SK-N-SH (cell line): ENCODE measurements around the gene P2RY6. TPM values are rescaled to one million over a fixed set of nuclear protein-coding genes. Genes with fewer than 3 reads are reported as not detected.

Source experiments
- CTCF ChIA-PET: fragments of 300-600, 350-600 bp; formaldehyde crosslinking; extraction: SDS; loops from one replicate; lab custom pipeline; 2021; lab: Yijun Ruan, JAX
- POLR2A ChIA-PET: fragments of 350-600 bp; sonication (Branson Sonifier 250); formaldehyde crosslinking; extraction: SDS; loops from one replicate; lab custom pipeline; 2020; ENCODE audit warnings: antibody characterized with exemption, inconsistent platforms; lab: Yijun Ruan, JAX
- DNase-seq: peaks from one replicate; pipeline ENCODE4 v3.0.0; 2012
- H2AFZ ChIP-seq: fragments of 200-600 bp; sonication (generic); 2 replicates; pipeline ENCODE4 v1.8.1; 2016; ENCODE audit warnings: antibody characterized with exemption, mild to moderate bottlenecking, low read depth
- H3F3A ChIP-seq: fragments of 200-600 bp; sonication (generic); replicated peaks from 2 replicates; pipeline ENCODE3; 2016; ENCODE audit warnings: antibody characterized with exemption, mild to moderate bottlenecking; ENCODE audit not compliant: insufficient read depth
- H3K27ac ChIP-seq, 2 experiments: fragments of 200-500 bp in 1 of 2; fragments of 200-600 bp in 1 of 2; sonication (Bioruptor generic) in 1 of 2; sonication (generic), shearing (Covaris generic) in 1 of 2; 2 replicates each; pipeline versions ENCODE4 v1.5.1 to v1.6.1; 2014 to 2016; ENCODE audit warnings: low read depth in 2 of 2, inconsistent platforms in 1 of 2, low read length in 1 of 2, mild to moderate bottlenecking in 1 of 2, mixed read lengths in 1 of 2
- H3K27me3 ChIP-seq: fragments of 200-600 bp; sonication (generic), shearing (Covaris generic); 2 replicates; pipeline ENCODE4 v1.6.1; 2016; ENCODE audit warnings: mixed run types; ENCODE audit not compliant: insufficient read depth
- H3K36me3 ChIP-seq, 2 experiments: fragments of 200-500 bp in 1 of 2; fragments of 200-600 bp in 1 of 2; sonication (Bioruptor generic) in 1 of 2; sonication (generic) in 1 of 2; replicated peaks in 1 of 2; 2 replicates each; pipeline versions ENCODE3 to v1.5.1; 2014 to 2016; ENCODE audit warnings: low read length in 1 of 2, mild to moderate bottlenecking in 1 of 2; ENCODE audit not compliant: insufficient read depth in 2 of 2, control insufficient read depth in 1 of 2
- H3K4me1 ChIP-seq, 2 experiments: fragments of 200-500 bp in 1 of 2; fragments of 200-600 bp in 1 of 2; sonication (Bioruptor generic) in 1 of 2; sonication (generic), shearing (Covaris generic) in 1 of 2; 2 replicates each; pipeline versions ENCODE4 v1.5.1 to v1.6.1; 2014 to 2016; ENCODE audit warnings: low read depth in 1 of 2, low read length in 1 of 2, mixed run types in 1 of 2; ENCODE audit not compliant: insufficient read depth in 2 of 2, control insufficient read depth in 1 of 2
- H3K4me2 ChIP-seq: fragments of 200-600 bp; sonication (generic), shearing (Covaris generic); 2 replicates; pipeline ENCODE4 v1.6.1; 2017; ENCODE audit warnings: mixed run types
- H3K4me3 ChIP-seq, 2 experiments: fragments of 200-500 bp in 1 of 2; fragments of 200-600 bp in 1 of 2; sonication (Bioruptor generic) in 1 of 2; sonication (generic), shearing (Covaris generic) in 1 of 2; 2 replicates each; pipeline versions ENCODE4 v1.5.1 to v1.8.1; 2014 to 2016; ENCODE audit warnings: low read depth in 2 of 2, inconsistent platforms in 1 of 2, low read length in 1 of 2, mild to moderate bottlenecking in 1 of 2, mixed read lengths in 1 of 2, moderate library complexity in 1 of 2
- H3K79me2 ChIP-seq: fragments of 200-600 bp; sonication (generic); 2 replicates; pipeline ENCODE4 v1.8.1; 2017; ENCODE audit warnings: mild to moderate bottlenecking; ENCODE audit not compliant: insufficient read depth
- H3K9ac ChIP-seq: fragments of 200-600 bp; sonication (generic); 2 replicates; pipeline ENCODE4 v1.6.1; 2017; ENCODE audit warnings: mixed run types
- H3K9me2 ChIP-seq: fragments of 200-600 bp; sonication (generic); 2 replicates; pipeline ENCODE4 v1.6.1; 2017; ENCODE audit warnings: mixed run types
- H3K9me3 ChIP-seq: fragments of 200-600 bp; sonication (generic); 2 replicates; pipeline ENCODE4 v1.6.1; 2017; ENCODE audit warnings: mixed run types, mild to moderate bottlenecking, moderate library complexity
- H4K20me1 ChIP-seq: fragments of 200-600 bp; sonication (generic); 2 replicates; pipeline ENCODE4 v1.6.1; 2017; ENCODE audit warnings: mild to moderate bottlenecking, mixed run types; ENCODE audit not compliant: insufficient read depth
- CTCF ChIP-seq: fragments of 200-600 bp; sonication (generic); IDR thresholded peaks from 2 replicates; pipeline ENCODE4 v1.6.1; 2017; ENCODE audit warnings: antibody characterized with exemption, mild to moderate bottlenecking, moderate library complexity
- EP300 ChIP-seq, 2 experiments: IDR thresholded peaks; 2 replicates each; pipeline versions ENCODE4 v1.4.0 to v1.6.1; 2012; ENCODE audit warnings: borderline replicate concordance in 1 of 2, low read depth in 1 of 2, low read length in 1 of 2
- JUND ChIP-seq: IDR thresholded peaks from 2 replicates; pipeline ENCODE4 v1.4.0; 2012
- MAX ChIP-seq: IDR thresholded peaks from 2 replicates; pipeline ENCODE4 v1.4.0; 2012; ENCODE audit warnings: low read depth
- POLR2AphosphoS5 ChIP-seq: IDR thresholded peaks from 2 replicates; pipeline ENCODE4 v1.6.1; 2012; ENCODE audit warnings: low read depth, low read length
- RAD21 ChIP-seq: IDR thresholded peaks from 2 replicates; pipeline ENCODE4 v1.6.1; 2012; ENCODE audit warnings: mild to moderate bottlenecking, low read length
- SMC3 ChIP-seq: IDR thresholded peaks from 2 replicates; pipeline ENCODE4 v1.6.1; 2012; ENCODE audit warnings: low read depth, low read length, improper control_type of control experiment
- TCF12 ChIP-seq: IDR thresholded peaks from 2 replicates; pipeline ENCODE4 v1.4.0; 2012
- USF2 ChIP-seq: fragments of 150-350 bp; IDR thresholded peaks from 2 replicates; pipeline ENCODE4 v1.6.1; 2017; ENCODE audit warnings: antibody characterized with exemption, low read length, low read depth, borderline replicate concordance
- YY1 ChIP-seq: IDR thresholded peaks from 2 replicates; pipeline ENCODE4 v1.4.0; 2012; ENCODE audit warnings: low read depth, mild to moderate bottlenecking
- WGBS: methylation state at CpG from one replicate; pipeline ENCODE4 v1.1.6; 2017; ENCODE audit warnings: low lambda C conversion rate; 5-methylcytosine and 5-hydroxymethylcytosine counted together
- polyA plus RNA-seq, 3 experiments: library from polyadenylated mRNA; depleted of rRNA; stranded (reverse); fragments of >200 nt; gene quantifications; 2 replicates each; pipeline ENCODE4 v1.2.3, GENCODE V29; 2012

The P2RY6 gene
- polyA plus RNA-seq, 1 of the 3 experiments (the other 2 are of a cell fraction), result 0.15 TPM

GRCh38 chr11:73236854-73237253, 35.3 kb upstream of the P2RY6 start:
- CTCF ChIA-PET, result interaction anchor here (0.6 to 11.6 kb wide), 21 partner anchors 12 to 517 kb away, joined by 3 to 283 read pairs (median 4); partner anchors contain the start of genes ARHGEF17, P2RY2 and P2RY6
- 50% methylated on average over 5 of the region's 6 CpGs for WGBS
- H3K27ac ChIP-seq, result no peak overlapping the region
- no peaks in the 10 kb centered on the region for H4K20me1 ChIP-seq
- no peaks in the 10 kb centered on the region for H3K36me3 ChIP-seq
- no peak overlapping the region; a peak in 1 of 4 replicates for H3K4me3 ChIP-seq
- H3K4me1 ChIP-seq, result peaks cover 0 to 7% of the 10 kb centered on the region in 2 experiments; a peak in 1 of 4 replicates
- no peaks in the 10 kb centered on the region for H3K79me2 ChIP-seq
- H2AFZ ChIP-seq, result no peak overlapping the region
- H3K9me2 ChIP-seq, result no peaks in the 10 kb centered on the region
- no peaks in the 10 kb centered on the region for H3K27me3 ChIP-seq
- no peak overlapping the region for H3K9ac ChIP-seq
- no peak for TF ChIP-seq TCF12
- TF ChIP-seq CTCF, result peak; percentile 62
- TF ChIP-seq RAD21, result peak; percentile 53
- peak; percentile 42 for TF ChIP-seq SMC3
- TF ChIP-seq POLR2AphosphoS5, result no peak
- TF ChIP-seq, all 33 proteins: peak for 3
- peak; percentile 63 for DNase-seq
- Histone ChIP-seq H3F3A (no peaks in the 10 kb centered on the region), H3K4me2 (no peak overlapping the region), H3K9me3 (no peaks in the 10 kb centered on the region)
- POLR2A ChIA-PET, result no interaction called here

- Histone ChIP-seq H3F3A (no peaks in the 10 kb centered on the region), H3K9ac (no peak overlapping the region), H3K27ac (no peak overlapping the region), H3K27me3 (no peaks in the 10 kb centered on the region), H3K4me2 (no peak overlapping the region), H3K36me3 (no peaks in the 10 kb centered on the region), H3K79me2 (no peaks in the 10 kb centered on the region), H3K9me3 (no peaks in the 10 kb centered on the region), H3K4me3 (no peak overlapping the region), H3K9me2 (no peaks in the 10 kb centered on the region), H2AFZ (no peak overlapping the region), H3K4me1 (peaks cover 0 to 13% of the 10 kb centered on the region in 2 experiments; a peak in 1 of 4 replicates), H4K20me1 (no peaks in the 10 kb centered on the region)
- no peak for DNase-seq
- no peak for TF ChIP-seq EP300 (IDR thresholded peaks at IDR 0.05; ENCODE audit: borderline replicate concordance in 1 of 2, low read depth in 1 of 2, low read length in 1 of 2)
- no peak for TF ChIP-seq SMC3
- TF ChIP-seq JUND, result no peak
- no peak for TF ChIP-seq USF2
- TF ChIP-seq YY1, result no peak
- no peak for TF ChIP-seq MAX
- TF ChIP-seq POLR2AphosphoS5, result no peak
- WGBS, result 58% methylated on average over 9 of the region's 10 CpGs
- POLR2A ChIA-PET, result no interaction called here
- CTCF ChIA-PET, result interaction anchor here (0.6 to 11.6 kb wide), 16 partner anchors 11 to 517 kb away, joined by 3 to 283 read pairs (median 4); partner anchors contain the start of genes ARHGEF17, P2RY2 and P2RY6
Observed at GRCh38 chr11:73237471-73238290, 34.5 kb upstream of the P2RY6 start.
